GM21381 (cell line): ENCODE results near the gene POTEI.
"Not testable (repeated sequence)": the region's sequence is repeated elsewhere in the genome, so short reads cannot be mapped to it uniquely, and the experiment has no call there.

Source experiments
- ATAC-seq: cut with Tn5 transposase; IDR thresholded peaks from one replicate; pipeline ENCODE4 v1.9.1; 2021; ENCODE audit warnings: mild to moderate bottlenecking, moderate library complexity; ENCODE audit not compliant: unreplicated experiment

POTEI gene

DNA sequence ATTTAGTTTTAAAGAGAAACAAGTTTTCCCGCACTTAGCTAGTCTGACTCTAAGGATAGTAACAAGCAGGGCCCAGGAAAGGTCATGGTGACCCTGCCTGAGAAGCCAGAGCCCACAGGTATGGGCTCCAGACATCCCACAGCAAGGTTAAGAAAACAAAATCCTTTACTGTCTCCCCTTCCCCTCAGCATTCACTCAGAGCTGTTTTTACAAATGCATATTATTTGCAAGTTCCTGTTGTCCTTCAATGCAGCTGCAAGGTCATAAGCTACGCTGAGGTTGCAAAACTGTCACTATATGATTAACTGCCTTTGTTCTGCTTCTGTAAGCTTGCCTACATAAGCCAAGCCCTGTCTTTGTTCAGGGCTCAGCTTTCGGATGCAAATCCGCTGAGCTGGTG is 18.1 kb downstream of the POTEI start:
- ATAC-seq = not testable (repeated sequence)

DNA sequence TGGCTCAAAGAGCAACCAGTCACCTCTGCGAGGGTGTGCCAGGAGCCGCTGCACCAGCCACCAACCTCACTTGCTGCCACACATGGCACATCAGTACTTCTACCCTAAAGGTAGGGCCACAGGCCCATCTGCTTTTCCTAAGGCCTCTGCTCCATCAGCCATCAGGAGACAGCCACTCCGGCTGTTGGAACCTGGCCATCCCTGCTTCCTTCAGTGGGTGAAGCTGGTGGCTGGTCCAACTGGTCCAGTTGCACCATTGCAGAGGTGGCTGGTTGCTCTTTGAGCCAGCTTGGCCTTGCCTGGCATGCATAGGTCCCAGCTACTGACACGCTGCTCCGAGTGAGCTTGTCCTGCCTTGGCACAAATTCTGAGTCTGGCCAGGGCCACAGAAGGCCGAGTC is 53.7 kb downstream of the POTEI start:
- ATAC-seq = not testable (repeated sequence)

- ATAC-seq = not testable (repeated sequence)
These were observed 54.4 kb downstream of the POTEI start for GRCh38 chr2:130454712-130455083.

GRCh38 chr2:130453955-130454711 is 55.0 kb downstream of the POTEI start:
- ATAC-seq = not testable (repeated sequence)

DNA sequence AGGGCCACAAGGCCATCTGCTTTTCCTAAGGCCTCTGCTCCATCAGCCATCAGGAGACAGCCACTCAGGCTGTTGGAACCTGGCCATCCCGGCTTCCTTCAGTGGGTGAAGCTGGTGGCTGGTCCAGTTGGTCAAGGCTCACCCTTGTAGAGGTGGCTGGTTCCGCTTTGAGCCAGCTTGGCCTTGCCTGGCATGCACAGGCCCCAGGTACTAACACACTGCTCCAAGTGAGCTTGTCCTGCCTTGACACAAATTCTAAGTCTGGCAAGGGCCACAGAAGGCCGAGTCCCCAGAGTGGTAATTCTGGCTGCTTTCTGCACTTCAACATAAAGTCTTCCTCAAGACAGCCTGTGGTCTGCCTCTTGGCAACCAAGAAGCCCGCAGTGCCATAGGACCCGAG is 56.2 kb downstream of the POTEI start:
- ATAC-seq = not testable (repeated sequence)

- ATAC-seq = not testable (repeated sequence)
These were observed 57.3 kb downstream of the POTEI start for GRCh38 chr2:130451823-130452222.

DNA sequence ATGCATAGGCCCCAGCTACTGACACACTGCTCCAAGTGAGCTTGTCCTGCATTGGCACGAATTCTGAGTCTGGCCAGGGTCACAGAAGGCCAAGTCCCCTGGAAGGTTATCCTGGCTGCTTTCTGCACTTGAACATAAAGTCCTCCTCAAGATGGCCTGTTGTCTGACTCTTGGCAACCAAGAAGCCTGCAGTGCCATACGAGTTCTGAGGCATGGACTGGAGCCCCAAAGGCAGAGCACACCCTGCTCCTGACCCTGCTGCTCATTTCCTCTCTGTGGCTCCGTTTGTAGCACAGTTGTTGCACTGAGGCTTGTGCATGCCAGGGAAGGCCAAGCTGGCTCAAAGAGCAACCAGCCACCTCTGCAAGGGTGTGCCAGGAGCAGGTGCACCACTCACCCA is 57.9 kb downstream of the POTEI start:
- ATAC-seq = not testable (repeated sequence)

DNA sequence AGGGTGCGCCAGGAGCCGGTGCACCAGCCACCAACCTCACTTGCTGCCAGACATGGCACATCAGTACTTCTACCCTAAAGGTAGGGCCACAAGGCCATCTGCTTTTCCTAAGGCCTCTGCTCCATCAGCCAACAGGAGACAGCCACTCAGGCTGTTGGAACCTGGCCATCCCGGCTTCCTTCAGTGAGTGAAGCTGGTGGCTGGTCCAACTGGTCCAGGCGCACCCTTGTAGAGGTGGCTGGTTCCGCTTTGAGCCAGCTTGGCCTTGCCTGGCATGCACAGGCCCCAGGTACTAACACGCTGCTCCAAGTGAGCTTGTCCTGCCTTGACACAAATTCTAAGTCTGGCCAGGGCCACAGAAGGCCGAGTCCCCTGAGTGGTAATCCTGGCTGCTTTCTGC is 58.8 kb downstream of the POTEI start:
- not testable (repeated sequence) for ATAC-seq

GRCh38 chr2:130427631-130428030 is 81.5 kb downstream of the POTEI start:
- ATAC-seq = peak; percentile 74

GRCh38 chr2:130418845-130419244 is 90.3 kb downstream of the POTEI start:
- not testable (repeated sequence) for ATAC-seq

GRCh38 chr2:130416693-130417092 is 92.4 kb downstream of the POTEI start:
- ATAC-seq = not testable (repeated sequence)
